Activated CD8-positive, alpha-beta memory T cell treated with anti-CD3 and anti-CD28 coated beads for 48 hours (primary cell): Measurements from ENCODE around the gene KCNN1.
A peak's percentile ranks its signal among the peaks of the same experiment; 100 is the strongest.
"Not testable (repeated sequence)": the region's sequence is repeated elsewhere in the genome, so short reads cannot be mapped to it uniquely, and the experiment has no call there.

Experiments used
- DNase-seq, 3 experiments: peaks; one replicate each; pipeline ENCODE4 v3.0.0-alpha.2; 2020; ENCODE audit warnings: low read depth in 2 of 3, low spot score in 2 of 3

KCNN1 gene

DNA sequence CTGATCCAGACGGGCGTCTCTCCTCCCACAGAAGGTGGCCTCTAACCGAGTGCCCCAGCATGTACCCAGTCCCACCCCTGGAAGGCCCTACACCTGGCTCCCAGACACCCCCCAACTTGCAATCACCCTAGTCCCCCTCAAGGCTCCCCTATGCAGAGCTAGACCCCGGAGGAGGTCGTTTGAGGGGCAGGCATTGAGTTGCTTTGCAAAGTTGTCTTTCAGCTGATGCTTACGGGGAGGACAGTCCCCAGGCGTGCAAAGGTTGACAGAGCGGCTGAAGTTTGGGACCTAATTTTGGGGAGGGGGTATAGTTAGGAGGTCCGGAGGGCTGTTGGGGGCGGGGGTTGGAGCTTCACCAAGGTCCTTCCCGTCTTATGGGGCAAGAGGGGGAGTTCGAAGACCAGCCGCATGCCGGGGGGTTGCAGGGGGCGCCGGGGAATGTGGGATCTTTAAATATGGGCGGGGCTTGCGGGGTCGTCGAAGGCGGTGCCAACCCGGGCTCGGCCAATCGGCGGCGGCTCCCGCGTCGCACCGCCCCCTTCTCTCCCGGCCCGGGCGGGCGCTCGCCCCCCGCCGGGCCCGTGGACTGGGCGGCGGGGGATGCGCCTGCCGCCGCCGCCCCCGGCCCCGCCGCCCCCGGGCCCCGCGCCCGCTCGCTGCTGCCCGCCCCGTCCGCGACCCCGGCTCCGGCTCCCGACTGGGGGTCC is at the start of gene KCNN1:
Gene KCNN1 (plus strand): TSS at position 558 of the 707 bp plus-strand sequence. CDS start 6,782 bp downstream, outside the sequence.
- DNase-seq: no peak

DNA sequence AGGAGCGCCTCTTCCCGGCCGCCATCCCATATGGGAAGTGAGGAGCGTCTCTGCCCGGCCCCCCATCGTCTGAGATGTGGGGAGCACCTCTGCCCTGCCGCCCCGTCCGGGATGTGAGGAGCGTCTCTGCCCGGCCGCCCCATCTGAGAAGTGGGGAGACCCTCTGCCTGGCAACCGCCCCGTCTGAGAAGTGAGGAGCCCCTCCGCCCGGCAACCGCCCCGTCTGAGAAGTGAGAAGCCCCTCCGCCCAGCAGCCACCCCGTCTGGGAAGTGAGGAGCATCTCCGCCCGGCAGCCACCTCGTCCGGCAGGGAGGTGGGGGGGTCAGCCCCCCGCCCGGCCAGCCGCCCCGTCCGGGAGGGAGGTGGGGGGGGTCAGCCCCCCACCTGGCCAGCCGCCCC is 48.8 kb upstream of the KCNN1 start:
- not testable (repeated sequence) for DNase-seq

DNA sequence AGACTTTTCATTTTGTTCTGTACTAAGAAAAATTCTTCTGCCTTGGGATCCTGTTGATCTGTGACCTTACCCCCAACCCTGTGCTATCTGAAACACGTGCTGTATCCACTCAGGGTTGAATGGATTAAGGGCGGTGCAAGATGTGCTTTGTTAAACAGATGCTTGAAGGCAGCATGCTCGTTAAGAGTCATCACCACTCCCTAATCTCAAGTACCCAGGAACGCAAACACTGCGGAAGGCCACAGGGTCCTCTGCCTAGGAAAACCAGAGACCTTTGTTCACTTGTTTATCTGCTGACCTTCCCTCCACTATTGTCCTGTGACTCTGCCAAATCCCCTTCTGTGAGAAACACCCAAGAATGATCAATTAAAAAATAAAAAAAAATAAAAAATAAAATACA is 47.8 kb upstream of the KCNN1 start:
- DNase-seq: not testable (repeated sequence)

DNA sequence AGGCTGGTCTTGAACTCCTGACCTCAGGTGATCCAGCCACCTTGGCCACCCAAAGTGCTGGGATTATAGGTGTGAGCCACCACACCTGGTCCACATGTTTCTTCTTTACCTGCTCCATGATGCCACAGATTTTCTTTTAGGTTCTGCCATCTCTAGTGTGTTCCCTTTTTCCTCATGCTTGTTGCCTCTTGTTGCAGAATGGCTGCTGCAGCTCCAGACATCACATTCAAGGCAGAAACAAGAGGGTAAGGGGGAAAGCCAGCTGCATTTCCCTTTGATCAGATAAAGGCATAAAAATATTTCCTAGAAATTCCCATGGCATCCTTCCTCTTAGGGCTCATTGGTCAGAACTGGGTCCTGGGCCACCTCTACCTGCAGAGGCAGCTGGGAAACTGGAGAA is 46.4 kb upstream of the KCNN1 start:
- no peak for DNase-seq

DNA sequence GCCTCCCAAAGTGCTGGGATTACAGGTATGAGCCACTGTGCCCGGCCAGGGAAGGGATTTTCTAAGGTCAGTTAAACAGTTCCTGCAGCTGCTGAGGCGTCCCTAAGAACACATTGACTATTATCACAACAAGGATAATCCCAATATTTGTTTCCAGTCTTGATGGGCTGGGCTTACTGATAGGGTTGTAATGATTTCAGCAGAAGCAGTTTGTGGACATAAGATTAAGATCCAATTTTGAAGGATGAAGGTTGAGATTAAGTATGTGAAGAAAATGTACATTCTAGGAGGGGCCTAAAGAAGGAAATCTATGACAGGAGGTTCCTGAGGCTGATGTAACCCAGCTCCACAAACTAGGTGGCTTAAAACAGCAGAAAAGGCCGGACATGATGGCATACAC is 44.8 kb upstream of the KCNN1 start:
- DNase-seq: no peak

DNA sequence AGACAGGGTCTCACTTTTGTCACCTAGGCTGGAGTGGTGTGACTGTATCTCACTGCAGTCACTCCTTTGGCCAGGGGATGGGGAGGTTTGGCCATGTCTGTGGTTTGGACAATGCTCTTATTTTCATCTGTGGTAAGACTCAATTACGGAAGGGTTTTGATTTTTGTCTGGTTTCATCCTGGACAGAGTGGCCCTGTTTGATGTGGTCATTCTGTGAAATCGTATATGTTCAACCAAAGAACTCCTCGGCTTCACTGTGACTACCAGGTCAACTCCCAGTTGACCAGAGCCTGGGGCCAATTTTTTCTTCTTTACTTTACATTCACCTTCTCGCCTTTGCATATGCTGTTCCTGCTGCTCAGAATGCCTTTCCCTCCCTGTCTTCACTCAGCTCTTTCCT is 40.9 kb upstream of the KCNN1 start:
- no peak for DNase-seq

DNA sequence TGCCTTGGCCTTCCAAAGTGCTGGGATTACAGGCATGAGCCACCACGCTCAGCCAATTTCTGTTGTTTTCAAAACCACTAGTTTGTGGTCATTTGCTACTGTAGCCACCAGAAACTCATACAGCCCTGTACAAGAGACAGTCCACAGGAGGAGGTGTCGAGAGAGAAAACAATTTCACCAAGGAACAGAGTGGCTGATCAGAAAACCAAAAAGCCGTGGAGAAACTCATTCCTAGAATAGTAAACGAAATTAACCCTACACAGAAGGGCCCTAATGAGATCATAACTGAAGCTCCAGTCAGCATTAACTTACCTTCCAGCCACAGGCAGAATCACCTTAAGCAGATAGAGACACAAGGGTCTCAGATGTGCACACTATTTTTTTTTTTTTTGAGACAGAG is 37.9 kb upstream of the KCNN1 start:
- DNase-seq: no peak

DNA sequence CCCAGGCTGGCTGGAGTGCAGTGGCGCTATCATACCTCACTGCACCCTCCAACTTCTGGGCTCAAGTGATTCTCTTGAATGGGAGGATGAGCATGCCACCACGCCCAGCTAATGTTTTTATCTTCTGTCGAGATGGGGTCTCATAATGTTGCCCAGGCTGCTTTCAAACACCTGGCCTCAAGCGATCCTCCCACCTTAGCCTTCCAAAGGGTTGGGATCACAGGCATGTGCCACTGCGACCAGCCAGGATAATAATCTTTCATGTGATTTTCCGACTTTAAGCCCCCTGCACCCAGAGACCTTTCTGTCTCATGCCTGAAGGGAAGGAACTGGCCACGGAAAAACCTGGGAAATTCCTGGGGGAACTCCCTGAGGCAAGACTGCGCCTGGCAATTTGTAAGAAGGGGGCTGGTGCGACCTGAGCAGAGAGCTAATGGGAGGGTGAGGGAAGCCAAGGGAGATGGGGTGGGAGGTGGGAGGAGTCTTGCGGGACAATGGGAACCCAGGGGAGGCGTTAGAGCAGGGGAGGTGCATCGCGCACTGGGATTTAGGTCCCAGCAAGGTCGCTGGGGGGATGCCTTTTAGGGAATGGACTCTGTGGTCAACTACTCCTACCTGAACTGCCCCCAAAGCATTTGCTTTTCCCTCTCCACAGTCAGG is 35.2 kb upstream of the KCNN1 start:
- DNase-seq: no peak

DNA sequence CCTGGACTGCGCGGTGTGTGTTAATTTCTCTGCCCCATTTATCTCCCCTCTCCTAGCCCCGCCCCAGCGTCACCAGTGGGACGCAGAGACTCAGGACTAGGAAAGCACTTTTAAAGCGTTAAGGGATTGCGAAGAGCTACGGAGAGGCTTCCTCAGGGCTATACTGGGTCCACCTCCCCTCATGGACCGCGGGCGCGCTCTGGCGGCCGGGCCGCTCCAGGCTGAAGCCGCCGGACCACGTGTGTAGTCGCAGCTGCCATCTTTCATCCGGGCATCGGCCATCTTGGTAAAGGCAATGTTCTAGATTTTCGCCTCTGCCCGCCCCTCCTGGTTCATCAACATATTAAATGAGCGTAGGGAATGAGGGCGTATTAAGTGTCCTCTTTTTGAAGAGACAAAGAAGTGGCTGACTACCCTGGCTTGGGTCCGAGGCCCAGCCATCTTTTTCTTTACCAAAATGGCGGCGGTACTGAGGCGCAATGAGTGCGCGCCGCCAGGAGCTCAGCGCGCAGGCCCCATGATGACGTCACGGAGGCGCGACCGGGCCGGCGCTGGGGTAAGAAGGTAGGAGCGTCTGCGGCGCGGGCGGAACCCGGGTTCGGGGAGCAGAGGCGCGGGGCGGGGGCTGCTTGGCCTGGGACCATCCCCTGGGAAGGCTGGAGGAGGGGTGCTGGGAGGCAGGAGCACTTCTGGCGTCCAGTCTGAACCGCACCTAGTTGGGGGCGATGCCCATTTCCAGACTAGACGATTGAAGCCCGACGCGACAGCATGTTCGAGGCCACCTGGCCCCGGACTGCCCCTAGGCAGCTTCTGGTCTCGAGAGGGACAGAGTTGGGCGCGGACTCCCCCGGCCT is 34.2 kb upstream of the KCNN1 start, which contains the start of gene CCDC124:
Gene CCDC124 (plus strand): TSS at position 531 of the 854 bp plus-strand sequence. CDS start 3,406 bp downstream, outside the sequence.
- DNase-seq: peak; percentile 81 to 85 (median 84)

DNA sequence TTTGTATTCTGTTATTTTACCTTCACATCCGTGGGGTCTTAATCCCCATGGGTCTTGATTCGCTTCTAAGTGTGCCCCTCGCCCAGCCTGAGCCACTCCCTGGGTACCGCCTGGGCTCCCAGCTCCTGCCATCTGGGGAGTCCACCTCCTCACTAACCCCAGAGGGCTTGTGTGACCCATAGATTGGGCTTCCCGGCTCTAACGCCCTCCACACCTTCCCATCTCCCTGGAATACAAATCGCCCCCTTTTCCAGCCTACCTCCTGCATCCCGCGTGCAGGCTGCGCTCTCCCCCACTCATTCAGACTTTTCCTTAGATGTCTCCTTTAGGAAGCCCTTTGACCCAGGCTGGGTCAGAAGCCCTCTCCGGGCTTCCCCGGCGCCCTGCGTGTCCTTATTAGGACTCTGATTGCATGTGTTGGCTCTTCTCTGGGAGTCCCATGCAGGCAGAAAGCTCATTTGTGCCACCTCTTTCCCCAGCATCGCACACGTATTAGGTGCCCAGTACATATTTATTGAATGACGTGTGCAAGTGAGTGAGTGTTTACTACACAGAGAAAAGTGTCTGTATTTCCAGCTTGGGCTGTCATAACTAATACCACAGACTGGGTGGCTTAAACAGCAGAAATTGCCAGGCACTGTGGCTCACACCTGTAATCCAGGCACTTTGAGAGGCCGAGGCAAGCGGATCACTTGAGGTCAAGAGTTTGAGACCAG is 33.3 kb upstream of the KCNN1 start:
- DNase-seq: no peak

DNA sequence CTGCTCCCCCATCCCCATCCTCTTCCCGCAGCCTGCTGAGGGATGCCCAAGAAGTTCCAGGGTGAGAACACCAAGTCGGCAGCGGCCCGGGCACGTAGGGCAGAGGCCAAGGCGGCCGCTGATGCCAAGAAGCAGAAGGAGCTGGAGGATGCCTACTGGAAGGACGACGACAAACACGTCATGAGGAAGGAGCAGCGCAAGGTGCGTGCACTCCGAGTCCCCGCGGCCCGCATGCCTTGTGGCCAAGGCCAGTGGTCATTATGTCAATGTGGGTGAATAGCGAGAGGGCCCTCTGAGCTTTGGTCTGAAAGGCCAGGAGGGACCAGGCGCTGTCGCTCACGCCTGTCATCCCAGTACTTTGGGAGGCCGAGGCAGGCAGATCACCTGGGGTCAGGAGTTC is 30.5 kb upstream of the KCNN1 start:
- no peak for DNase-seq

DNA sequence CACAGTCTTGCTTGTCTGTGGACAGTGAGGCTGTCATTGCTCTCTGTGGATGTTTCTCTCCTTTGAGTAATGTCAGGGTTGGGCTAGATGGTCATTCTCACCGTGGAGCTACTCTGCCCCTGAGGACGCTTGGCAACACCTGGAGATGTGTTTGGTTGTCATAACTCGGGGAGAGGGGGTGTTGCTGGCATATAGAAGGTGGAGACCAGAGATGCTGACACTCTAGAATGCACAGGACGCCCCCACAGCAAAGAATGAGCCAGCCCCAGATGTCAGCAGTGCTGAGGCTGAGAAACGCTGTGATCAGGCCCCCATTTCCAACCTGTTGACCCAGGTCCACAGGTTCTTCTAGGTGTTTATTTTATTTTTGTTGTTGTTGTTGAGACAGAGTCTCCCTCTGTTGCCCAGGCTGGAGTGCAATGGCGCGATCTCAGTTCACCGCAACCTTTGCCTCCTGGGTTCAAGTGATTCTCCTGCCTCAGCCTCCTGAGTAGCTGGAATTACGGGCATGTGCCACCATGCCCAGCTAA is 29.5 kb upstream of the KCNN1 start:
- no peak for DNase-seq

DNA sequence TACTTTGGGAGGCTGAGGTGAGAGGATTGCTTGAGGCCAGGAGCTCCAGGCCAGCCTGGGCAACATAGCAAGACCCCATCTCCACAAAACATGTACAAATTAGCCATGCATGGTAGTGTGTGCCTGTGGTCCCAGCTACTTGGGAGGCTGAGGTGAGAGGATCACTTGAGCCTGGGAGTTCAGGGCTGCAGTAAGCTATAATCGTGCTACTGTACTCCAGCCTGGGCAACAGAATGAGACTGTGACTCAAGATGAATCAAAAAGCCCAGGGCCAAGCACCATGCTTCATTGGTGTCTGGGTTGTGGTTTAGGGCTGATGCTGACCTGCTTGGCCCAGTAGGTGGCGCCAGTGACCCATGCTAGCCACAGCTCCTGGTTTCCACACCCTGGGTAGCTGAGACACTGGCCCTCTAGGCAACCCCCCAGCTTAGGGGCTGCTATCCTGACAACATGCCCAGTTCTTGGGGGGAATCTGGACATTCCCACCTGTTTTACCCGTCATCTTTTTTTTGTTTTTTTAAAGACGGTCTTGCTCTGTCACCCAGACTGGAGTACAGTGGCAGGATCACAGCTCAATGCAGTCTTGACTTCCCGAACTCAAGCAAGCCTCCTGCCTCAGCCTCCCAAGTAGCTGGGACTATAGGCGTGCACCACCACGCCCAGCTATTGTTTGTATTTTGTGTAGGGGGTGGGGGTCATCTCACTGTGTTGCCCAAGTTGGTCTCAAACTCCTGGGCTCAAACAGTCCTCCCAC is 28.6 kb upstream of the KCNN1 start:
- DNase-seq: peak; percentile 59 to 72 (median 70)

DNA sequence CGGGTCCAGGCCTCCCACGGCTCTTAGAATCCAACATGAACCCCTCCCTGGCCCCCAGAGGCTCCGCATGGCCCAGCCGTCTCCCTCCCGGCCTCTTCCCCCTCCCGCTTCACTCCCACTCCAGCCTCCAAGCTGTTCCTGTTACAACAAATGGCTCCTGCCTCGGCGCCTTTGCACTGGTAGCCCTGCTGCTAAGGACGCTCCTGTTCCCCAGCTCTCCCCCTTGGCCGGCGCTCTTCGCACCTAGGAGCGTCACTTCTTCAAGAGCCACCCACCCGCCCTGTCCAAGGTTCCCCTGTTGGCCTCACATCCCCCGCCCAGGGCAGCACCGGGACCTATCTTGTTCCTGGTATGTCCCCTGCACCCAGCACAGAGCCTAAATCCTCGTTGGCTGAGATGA is 24.7 kb upstream of the KCNN1 start:
- no peak for DNase-seq

DNA sequence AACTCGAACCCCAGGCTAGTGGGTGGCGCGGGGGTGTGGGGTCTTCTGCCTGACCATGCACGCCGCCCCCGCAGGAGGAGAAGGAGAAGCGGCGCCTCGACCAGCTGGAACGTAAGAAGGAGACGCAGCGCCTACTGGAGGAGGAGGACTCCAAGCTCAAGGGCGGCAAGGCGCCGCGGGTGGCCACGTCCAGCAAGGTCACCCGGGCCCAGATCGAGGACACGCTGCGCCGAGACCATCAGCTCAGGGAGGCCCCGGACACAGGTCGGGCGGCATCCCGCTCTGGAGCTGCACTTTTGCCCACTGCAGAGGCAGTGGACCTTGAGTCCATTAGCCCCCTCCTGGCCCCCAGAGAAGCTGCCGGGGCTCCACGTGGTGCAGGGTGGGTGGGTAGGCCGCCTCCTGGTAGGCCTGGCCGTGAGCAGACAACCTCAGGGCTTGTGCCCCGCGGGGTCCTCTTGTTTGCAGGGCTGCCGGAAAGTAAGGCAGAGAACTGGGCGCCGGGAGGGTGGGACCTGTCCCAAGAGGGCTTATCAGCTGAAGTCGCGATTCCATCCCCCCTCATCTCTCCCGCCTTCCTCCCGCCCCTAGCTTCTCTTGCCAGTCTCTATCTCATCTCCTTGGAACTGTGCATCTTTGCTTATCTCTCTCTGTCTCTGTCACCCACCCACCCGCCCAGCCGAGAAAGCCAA is 24.2 kb upstream of the KCNN1 start:
- no peak for DNase-seq

DNA sequence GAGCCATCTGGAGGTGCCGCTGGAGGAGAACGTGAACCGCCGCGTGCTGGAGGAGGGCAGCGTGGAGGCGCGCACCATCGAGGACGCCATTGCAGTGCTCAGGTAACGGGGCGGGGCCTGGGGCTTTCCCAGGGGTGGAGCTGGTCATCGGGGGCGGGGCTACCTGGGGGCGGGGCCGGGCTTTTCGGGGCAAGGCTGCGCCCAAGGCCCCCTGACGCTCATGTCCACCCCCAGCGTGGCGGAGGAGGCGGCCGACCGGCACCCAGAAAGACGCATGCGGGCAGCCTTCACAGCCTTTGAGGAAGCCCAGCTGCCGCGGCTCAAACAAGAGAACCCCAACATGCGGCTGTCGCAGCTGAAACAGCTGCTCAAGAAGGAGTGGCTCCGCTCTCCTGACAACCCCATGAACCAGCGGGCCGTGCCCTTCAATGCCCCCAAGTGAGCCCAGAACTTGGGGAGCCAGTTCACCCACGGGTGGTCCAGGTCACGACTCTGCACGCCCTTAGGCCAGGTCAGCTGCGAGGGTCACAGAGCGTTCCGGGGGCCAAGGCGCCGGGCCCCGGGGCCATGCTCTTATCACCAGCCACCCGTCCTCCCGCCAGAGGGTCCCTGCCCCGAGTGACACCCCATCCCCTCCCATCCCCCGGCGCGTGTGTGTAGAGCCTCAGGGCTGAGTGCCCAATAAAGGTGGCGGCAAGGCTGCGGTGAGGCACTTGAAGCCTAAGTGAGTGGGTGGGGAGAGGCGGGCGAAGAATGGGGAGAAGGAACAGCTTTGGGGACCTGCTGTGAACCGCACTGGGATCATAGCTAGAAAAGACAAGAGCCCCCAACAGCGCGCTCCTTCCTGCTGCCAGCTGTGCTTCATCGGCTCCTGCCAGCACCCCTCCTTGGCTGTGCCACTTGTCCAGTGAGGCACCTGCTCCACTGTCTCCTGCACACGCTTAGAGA is 23.4 kb upstream of the KCNN1 start:
- DNase-seq: no peak

DNA sequence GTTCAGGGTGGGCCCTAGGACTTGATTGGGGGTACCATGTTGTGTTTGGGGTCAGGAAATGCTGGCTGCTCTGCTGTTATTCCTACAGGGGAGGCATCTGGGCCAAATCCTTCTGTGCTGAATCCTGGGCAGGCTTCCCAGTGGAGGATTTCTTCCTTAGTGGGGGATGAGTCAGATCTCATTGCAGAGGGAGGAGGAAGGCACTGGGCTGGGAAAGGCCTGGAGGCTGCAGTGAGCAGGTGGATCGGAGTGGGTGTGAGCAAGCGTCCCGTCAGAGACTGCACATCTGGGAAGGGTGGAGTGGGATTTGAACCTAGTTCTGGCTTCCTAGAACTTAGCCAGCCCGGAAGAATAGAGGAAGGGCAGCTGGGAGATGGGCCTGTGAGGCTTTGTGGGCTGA is 22.6 kb upstream of the KCNN1 start:
- DNase-seq: no peak

DNA sequence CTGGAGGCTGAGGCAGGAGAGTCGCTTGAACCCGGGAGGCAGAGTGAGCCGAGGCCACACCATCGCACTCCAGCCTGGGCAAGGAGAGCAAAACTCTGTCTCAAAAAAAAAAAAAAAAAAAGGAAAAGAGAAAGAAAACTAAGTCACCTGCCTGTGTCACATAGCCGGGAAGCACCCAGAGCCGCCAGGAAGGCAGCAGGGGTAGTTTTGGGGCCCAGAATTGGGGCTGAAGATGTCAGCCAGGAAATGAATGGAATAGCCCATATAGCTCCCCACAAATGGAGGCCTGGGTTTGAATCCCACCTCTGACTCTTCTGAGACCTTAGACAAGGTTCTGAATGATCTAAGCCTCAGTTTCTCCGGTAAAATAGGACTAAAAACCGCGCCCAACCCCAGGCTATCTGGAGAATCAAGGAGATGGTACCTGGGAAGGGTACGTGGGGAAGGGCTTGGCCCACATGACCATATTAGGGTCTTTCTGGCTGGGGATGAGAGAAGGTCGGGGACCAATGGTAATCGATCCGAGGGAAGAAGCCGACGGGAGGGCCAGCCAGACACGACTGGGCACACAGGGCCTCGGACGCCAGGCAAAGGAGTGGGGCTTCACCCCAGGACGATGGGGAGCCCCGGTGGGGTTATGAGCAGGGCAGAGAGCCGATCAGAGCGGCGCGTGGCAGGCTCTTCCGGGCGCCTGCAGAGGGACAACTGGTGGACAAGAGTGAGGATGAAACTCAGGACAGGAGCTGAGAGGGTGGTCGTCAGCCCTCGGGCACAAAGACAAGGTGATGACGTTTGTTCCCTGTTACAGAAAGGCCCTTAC is 19.7 kb upstream of the KCNN1 start:
- no peak for DNase-seq
